ENCODE data around the gene UGT1A10.

DNA sequence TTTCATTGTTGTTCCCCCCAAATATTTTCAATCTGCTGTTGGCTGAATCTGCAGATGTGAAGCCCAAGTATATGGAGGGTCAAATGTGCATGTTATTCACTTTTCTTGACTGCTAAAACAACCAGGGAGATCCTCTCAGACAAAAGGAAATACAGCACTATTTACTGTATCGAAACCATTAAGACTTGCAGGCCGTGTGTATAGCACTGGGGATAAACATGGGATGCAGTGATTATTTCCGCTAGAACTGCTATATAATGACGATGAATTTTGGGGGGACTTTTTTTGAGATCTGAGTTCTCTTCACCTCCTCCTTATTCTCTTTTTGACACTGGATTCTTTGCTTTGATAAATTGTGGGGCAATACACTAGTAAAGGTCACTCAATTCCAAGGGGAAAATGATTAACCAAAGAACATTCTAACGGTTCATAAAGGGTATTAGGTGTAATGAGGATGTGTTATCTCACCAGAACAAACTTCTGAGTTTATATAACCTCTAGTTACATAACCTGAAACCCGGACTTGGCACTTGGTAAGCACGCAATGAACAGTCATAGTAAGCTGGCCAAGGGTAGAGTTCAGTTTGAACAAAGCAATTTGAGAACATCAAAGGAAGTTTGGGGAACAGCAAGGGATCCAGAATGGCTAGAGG is 120.3 kb downstream of the UGT1A10 start:
- TF ChIP-seq CEBPB (IDR thresholded peaks at IDR 0.05; ENCODE audit: borderline replicate concordance, low read depth, low read length), result peak; percentile 82; the same call in 1 of the 2 replicates
- TF ChIP-seq, protein P1, sequence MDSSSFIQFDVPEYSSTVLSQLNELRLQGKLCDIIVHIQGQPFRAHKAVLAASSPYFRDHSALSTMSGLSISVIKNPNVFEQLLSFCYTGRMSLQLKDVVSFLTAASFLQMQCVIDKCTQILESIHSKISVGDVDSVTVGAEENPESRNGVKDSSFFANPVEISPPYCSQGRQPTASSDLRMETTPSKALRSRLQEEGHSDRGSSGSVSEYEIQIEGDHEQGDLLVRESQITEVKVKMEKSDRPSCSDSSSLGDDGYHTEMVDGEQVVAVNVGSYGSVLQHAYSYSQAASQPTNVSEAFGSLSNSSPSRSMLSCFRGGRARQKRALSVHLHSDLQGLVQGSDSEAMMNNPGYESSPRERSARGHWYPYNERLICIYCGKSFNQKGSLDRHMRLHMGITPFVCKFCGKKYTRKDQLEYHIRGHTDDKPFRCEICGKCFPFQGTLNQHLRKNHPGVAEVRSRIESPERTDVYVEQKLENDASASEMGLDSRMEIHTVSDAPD (CRISPR knock-in tag; IDR thresholded peaks at IDR 0.05), result peak; percentile 93
- TF ChIP-seq, protein P2, sequence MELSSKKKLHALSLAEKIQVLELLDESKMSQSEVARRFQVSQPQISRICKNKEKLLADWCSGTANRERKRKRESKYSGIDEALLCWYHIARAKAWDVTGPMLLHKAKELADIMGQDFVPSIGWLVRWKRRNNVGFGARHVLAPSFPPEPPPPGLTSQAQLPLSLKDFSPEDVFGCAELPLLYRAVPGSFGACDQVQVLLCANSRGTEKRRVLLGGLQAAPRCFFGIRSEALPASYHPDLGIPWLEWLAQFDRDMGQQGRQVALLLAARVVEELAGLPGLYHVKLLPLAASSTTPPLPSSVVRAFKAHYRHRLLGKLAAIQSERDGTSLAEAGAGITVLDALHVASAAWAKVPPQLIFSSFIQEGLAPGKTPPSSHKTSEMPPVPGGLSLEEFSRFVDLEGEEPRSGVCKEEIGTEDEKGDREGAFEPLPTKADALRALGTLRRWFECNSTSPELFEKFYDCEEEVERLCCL (CRISPR knock-in tag; IDR thresholded peaks at IDR 0.05; ENCODE audit: borderline replicate concordance), result no peak
- TF ChIP-seq, protein P3, sequence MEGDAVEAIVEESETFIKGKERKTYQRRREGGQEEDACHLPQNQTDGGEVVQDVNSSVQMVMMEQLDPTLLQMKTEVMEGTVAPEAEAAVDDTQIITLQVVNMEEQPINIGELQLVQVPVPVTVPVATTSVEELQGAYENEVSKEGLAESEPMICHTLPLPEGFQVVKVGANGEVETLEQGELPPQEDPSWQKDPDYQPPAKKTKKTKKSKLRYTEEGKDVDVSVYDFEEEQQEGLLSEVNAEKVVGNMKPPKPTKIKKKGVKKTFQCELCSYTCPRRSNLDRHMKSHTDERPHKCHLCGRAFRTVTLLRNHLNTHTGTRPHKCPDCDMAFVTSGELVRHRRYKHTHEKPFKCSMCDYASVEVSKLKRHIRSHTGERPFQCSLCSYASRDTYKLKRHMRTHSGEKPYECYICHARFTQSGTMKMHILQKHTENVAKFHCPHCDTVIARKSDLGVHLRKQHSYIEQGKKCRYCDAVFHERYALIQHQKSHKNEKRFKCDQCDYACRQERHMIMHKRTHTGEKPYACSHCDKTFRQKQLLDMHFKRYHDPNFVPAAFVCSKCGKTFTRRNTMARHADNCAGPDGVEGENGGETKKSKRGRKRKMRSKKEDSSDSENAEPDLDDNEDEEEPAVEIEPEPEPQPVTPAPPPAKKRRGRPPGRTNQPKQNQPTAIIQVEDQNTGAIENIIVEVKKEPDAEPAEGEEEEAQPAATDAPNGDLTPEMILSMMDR (CRISPR knock-in tag; IDR thresholded peaks at IDR 0.05), result no peak
